ENCODE results near the gene GJC1.
A peak's percentile ranks its signal among the peaks of the same experiment; 100 is the strongest.

Gene GJC1

GRCh38 chr17:44829523-44830358 is at the start of gene GJC1:
Gene GJC1 (minus strand): TSS chr17:44830287. CDS start chr17:44805817, 24,470 bp downstream.
- DNase-seq (ENCODE audit: low read depth), result peak; percentile 52

GRCh38 chr17:44879376-44879775 is 49.3 kb upstream of the GJC1 start:
- DNase-seq (ENCODE audit: low read depth), result no peak

- peak; percentile 63 for DNase-seq (ENCODE audit: low read depth)
Measured at GRCh38 chr17:44878627-44879221, 48.6 kb upstream of the GJC1 start.

- no peak for DNase-seq (ENCODE audit: low read depth)
Measured at GRCh38 chr17:44877121-44877520, 47.0 kb upstream of the GJC1 start.

- DNase-seq (ENCODE audit: low read depth), result no peak
Measured at GRCh38 chr17:44875761-44876160, 45.7 kb upstream of the GJC1 start.

GRCh38 chr17:44872131-44872768 is 42.2 kb upstream of the GJC1 start:
- no peak for DNase-seq (ENCODE audit: low read depth)

- DNase-seq (ENCODE audit: low read depth), result no peak
Measured at GRCh38 chr17:44871556-44871955, 41.5 kb upstream of the GJC1 start.

GRCh38 chr17:44867841-44868240 is 37.8 kb upstream of the GJC1 start:
- peak; percentile 65 for DNase-seq (ENCODE audit: low read depth)

GRCh38 chr17:44865931-44866330 is 35.8 kb upstream of the GJC1 start:
- DNase-seq (ENCODE audit: low read depth), result peak; percentile 89

GRCh38 chr17:44865231-44865660 is 35.2 kb upstream of the GJC1 start:
- DNase-seq (ENCODE audit: low read depth), result peak; percentile 81

GRCh38 chr17:44864831-44865230 is 34.7 kb upstream of the GJC1 start:
- DNase-seq (ENCODE audit: low read depth), result no peak

GRCh38 chr17:44863061-44863918 is 33.2 kb upstream of the GJC1 start:
- no peak for DNase-seq (ENCODE audit: low read depth)

GRCh38 chr17:44862278-44862914 is 32.3 kb upstream of the GJC1 start:
- DNase-seq (ENCODE audit: low read depth), result no peak

- DNase-seq (ENCODE audit: low read depth), result no peak
Measured at GRCh38 chr17:44859701-44860100, 29.6 kb upstream of the GJC1 start.

GRCh38 chr17:44854192-44854591 is 24.1 kb upstream of the GJC1 start:
- DNase-seq (ENCODE audit: low read depth), result no peak

- no peak for DNase-seq (ENCODE audit: low read depth)
Measured at GRCh38 chr17:44850612-44851011, 20.5 kb upstream of the GJC1 start.

GRCh38 chr17:44850025-44850424 is 19.9 kb upstream of the GJC1 start:
- no peak for DNase-seq (ENCODE audit: low read depth)

- no peak for DNase-seq (ENCODE audit: low read depth)
Measured at GRCh38 chr17:44848961-44849489, 18.9 kb upstream of the GJC1 start.

- no peak for DNase-seq (ENCODE audit: low read depth)
Measured at GRCh38 chr17:44848257-44848795, 18.2 kb upstream of the GJC1 start.

GRCh38 chr17:44847586-44847985 is 17.5 kb upstream of the GJC1 start, which contains the start of gene HIGD1B:
Gene HIGD1B (plus strand): TSS chr17:44847883. CDS start chr17:44848153, 270 bp downstream.
- DNase-seq (ENCODE audit: low read depth), result no peak

- DNase-seq (ENCODE audit: low read depth), result no peak
Measured at GRCh38 chr17:44846206-44846605, 16.1 kb upstream of the GJC1 start.

All from EH (cell line).